HEK293 (cell line): ENCODE results near the gene TRIM8.

Source experiments
- BCL11A ChIP-seq: fragments of 450-650 bp; formaldehyde crosslinking; IDR thresholded peaks from 2 replicates; pipeline ENCODE4 v1.5.1; 2016; ENCODE audit warnings: low read depth, missing biosample characterization, missing genetic modification characterization
- CTCF ChIP-seq: fragments of 450-650 bp; formaldehyde crosslinking; IDR thresholded peaks from 2 replicates; pipeline ENCODE4 v1.5.1; 2016; ENCODE audit warnings: missing biosample characterization, missing genetic modification characterization
- KLF16 ChIP-seq: fragments of 450-650 bp; formaldehyde crosslinking; IDR thresholded peaks from 2 replicates; pipeline ENCODE4 v1.5.1; 2017; ENCODE audit warnings: missing biosample characterization, missing genetic modification characterization
- KLF9 ChIP-seq: fragments of 450-650 bp; formaldehyde crosslinking; IDR thresholded peaks from 2 replicates; pipeline ENCODE4 v1.5.1; 2016; ENCODE audit warnings: missing biosample characterization, missing genetic modification characterization, low read depth
- ZNF146 ChIP-seq: fragments of 450-650 bp; formaldehyde crosslinking; IDR thresholded peaks from 2 replicates; pipeline ENCODE4 v1.5.1; 2016; ENCODE audit warnings: missing biosample characterization, missing genetic modification characterization
- ZNF292 ChIP-seq: fragments of 450-650 bp; formaldehyde crosslinking; IDR thresholded peaks from 2 replicates; pipeline ENCODE4 v1.5.1; 2016; ENCODE audit warnings: low read depth, missing biosample characterization, missing genetic modification characterization, borderline replicate concordance
- ZSCAN5A ChIP-seq: fragments of 450-650 bp; formaldehyde crosslinking; IDR thresholded peaks from 2 replicates; pipeline ENCODE4 v1.5.1; 2016; ENCODE audit warnings: missing biosample characterization, missing genetic modification characterization

GRCh38 chr10:102682981-102683380 is 38.7 kb downstream of the TRIM8 start:
- no peak for TF ChIP-seq ZNF292
- TF ChIP-seq KLF9: no peak
- TF ChIP-seq ZNF146 (tag by site-specific recombination): no peak
- no peak for TF ChIP-seq KLF16 (tag by site-specific recombination)
- TF ChIP-seq CTCF: no peak
- TF ChIP-seq BCL11A (tag by site-specific recombination): no peak
- no peak for TF ChIP-seq ZSCAN5A (tag by site-specific recombination)
